ENCODE measurements around the gene EIF3I. TPM values are rescaled to one million over a fixed set of nuclear protein-coding genes. Genes with fewer than 3 reads are reported as not detected.

EIF3I gene
- total RNA-seq, 6 experiments from 2014 or later, result 279 to 313 (median 285) TPM

DNA sequence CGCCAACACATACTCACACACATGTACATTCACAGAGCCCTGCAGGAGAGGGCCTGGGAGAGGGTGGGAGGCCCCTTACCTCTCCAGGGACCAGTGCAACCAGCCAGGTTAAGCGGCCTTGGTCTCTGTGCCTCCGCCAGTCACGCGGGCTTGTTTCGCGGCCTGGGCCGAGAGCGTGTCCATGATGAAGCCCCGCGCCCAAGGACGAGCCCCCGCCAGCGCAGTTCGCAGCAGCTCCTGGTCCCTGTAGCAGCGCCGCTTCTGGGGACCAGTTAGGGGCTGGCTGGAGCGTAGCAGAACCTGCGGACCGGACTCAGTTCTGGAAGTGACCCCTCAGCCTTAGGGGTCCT is 17.6 kb downstream of the EIF3I start:
- Mint-ChIP-seq H3K27ac (peak overlapping the region; percentile 84; the same call in 1 of the 2 replicates), H3K4me1 (ENCODE audit: low read depth) (peaks cover 32% of the 10 kb centered on the region), H3K4me3 (no peak overlapping the region; the same call in 1 of the 2 replicates), H3K36me3 (ENCODE audit: low read depth) (no peaks in the 10 kb centered on the region), H3K9me3 (no peaks in the 10 kb centered on the region), H3K27me3 (ENCODE audit: insufficient read depth) (no peaks in the 10 kb centered on the region; the same call in 1 of the 2 replicates)
- no peak for DNase-seq
- TF ChIP-seq CTCF (IDR thresholded peaks at IDR 0.05), result no peak

DNA sequence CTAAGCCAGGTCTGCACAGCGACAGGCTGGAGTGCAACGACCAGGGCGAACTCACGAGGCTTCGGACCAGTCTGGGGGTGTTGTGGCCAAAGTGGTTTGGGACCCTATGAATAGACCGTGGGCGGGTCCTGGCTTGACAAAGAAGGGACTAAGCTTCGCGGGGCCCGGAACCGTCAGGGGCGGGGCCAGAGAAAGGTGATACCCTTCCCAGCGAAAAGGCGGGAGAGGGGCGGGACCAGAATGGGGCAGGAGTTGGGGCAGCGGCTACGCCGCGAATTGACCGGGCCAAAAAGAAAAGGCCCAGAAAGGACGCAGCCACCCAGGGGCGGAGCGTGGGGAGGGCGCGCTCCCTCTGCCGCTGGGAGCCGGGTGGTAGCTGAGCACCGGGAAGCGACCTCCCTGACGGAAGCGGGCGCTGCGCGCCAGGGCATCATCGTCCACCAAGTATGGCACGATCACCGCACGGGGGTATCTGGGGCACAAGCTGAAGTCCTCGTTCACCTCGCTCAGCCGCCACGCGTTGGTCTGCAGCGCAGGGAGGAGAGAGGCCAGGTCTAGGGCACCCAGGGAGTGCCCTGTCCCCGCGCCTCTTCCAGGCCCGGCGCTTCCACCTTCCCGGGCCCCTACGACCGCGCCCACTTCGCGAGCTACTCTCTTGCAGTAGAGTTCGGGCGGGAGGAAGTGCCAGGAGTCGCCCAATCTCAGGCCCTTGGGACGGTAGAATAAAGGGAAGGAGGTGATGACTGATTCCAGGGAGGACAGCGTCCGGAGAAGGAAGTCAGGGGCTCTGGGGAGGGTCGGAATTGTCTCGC is 18.1 kb downstream of the EIF3I start:
- peak; percentile 50 for TF ChIP-seq CTCF (IDR thresholded peaks at IDR 0.05)
- H3K36me3 Mint-ChIP-seq (ENCODE audit: low read depth), result no peaks in the 10 kb centered on the region
- peaks cover 27% of the 10 kb centered on the region for H3K4me1 Mint-ChIP-seq (ENCODE audit: low read depth)
- peak overlapping the region; percentile 84 for H3K27ac Mint-ChIP-seq
- H3K9me3 Mint-ChIP-seq, result no peaks in the 10 kb centered on the region
- no peaks in the 10 kb centered on the region; the same call in 1 of the 2 replicates for H3K27me3 Mint-ChIP-seq (ENCODE audit: insufficient read depth)
- H3K4me3 Mint-ChIP-seq, result peak overlapping the region; percentile 87
- DNase-seq, result peak; percentile 34

- H3K9me3 Mint-ChIP-seq, result no peaks in the 10 kb centered on the region
- H3K27ac Mint-ChIP-seq, result peak overlapping the region; percentile 84
- no peaks in the 10 kb centered on the region for H3K27me3 Mint-ChIP-seq (ENCODE audit: insufficient read depth)
- H3K36me3 Mint-ChIP-seq (ENCODE audit: low read depth), result no peaks in the 10 kb centered on the region
- TF ChIP-seq CTCF (IDR thresholded peaks at IDR 0.05), result no peak
- H3K4me1 Mint-ChIP-seq (ENCODE audit: low read depth), result peaks cover 23% of the 10 kb centered on the region
- peak overlapping the region; percentile 87 for H3K4me3 Mint-ChIP-seq
- peak; percentile 25 for DNase-seq
Observed at GRCh38 chr1:32241001-32241763, 19.0 kb downstream of the EIF3I start.

DNA sequence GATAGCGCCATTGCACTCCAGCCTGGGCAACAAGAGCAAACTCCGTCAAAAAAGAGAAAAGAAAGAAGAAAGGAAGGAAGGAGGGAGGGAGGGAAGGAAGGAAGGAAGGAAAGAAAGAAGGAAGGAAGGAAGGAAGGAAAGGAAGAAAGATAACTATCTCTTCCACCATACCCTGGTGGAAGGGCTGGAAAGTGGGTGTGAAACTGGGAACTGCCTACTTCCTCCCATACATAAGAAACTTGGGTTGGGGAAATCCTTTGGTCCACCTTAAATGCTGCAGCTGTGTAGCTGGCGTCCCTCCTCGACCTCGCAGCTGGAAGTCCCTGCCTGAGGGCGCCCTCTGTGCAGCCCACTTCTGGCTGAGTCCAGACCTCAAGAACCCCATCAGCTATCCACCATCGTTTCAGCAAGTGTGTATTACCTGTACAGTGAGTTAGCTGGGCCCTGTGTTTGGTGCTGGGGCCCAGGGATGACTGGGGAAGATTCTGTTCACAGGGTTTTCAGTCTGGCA is 20.2 kb downstream of the EIF3I start:
- no peak overlapping the region for H3K4me3 Mint-ChIP-seq
- no peak for TF ChIP-seq CTCF (IDR thresholded peaks at IDR 0.05)
- H3K9me3 Mint-ChIP-seq, result no peaks in the 10 kb centered on the region
- H3K36me3 Mint-ChIP-seq (ENCODE audit: low read depth), result no peaks in the 10 kb centered on the region
- no peak for DNase-seq
- H3K27me3 Mint-ChIP-seq (ENCODE audit: insufficient read depth), result no peaks in the 10 kb centered on the region
- no peak overlapping the region; the same call in 1 of the 2 replicates for H3K27ac Mint-ChIP-seq
- H3K4me1 Mint-ChIP-seq (ENCODE audit: low read depth), result peaks cover 31% of the 10 kb centered on the region

DNA sequence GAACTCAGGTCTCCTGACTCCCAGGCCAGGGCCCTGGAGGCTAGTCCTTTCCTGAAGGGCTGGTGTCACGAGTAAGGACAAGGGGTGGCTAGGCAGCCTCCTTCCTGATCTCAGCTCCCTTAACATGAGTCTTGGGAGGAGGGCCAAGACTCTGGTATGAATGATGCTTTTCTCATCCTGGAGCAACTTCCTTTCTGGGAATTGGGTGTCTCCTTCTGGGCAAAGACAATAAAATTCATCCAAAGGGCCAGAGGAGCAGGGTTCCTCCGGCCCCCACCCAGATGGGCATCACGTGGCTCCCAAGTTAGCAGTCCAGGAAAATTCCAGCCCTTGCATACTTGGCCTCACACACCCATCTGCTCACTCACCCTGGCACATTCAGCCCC is 24.7 kb downstream of the EIF3I start, which contains the start of gene FAM167B:
TSS of gene FAM167B (plus strand) at position 335 of the 386 bp plus-strand sequence. CDS start 200 bp downstream, outside the sequence.
- Mint-ChIP-seq H3K27me3 (ENCODE audit: insufficient read depth) (peaks cover 1% of the 10 kb centered on the region; the same call in 1 of the 2 replicates), H3K4me1 (ENCODE audit: low read depth) (peaks cover 43% of the 10 kb centered on the region), H3K9me3 (no peaks in the 10 kb centered on the region), H3K36me3 (ENCODE audit: low read depth) (no peaks in the 10 kb centered on the region), H3K4me3 (peak within 1 kb of the TSS; percentile 45; the same call in 1 of the 2 replicates), H3K27ac (peak within 1 kb of the TSS; percentile 83)
- TF ChIP-seq CTCF (IDR thresholded peaks at IDR 0.05), result no peak
- peak; percentile 70 for DNase-seq
